Urinary bladder (tissue), 4 donors: ENCODE results near the gene TFPI2. TPM values are rescaled to one million over a fixed set of nuclear protein-coding genes. Genes with fewer than 3 reads are reported as not detected.

Experiments
- DNase-seq: peaks from one replicate; pipeline ENCODE4 v3.0.0-alpha.2; 2015; ENCODE audit errors: extremely low spot score
- H3K27ac ChIP-seq: one replicate; pipeline ENCODE4 v1.5.1; 2013; ENCODE audit warnings: low read depth, mild to moderate bottlenecking, moderate library complexity
- H3K36me3 ChIP-seq: one replicate; pipeline ENCODE4 v1.6.1; 2013; ENCODE audit warnings: mild to moderate bottlenecking, moderate library complexity; ENCODE audit not compliant: insufficient read depth
- H3K4me1 ChIP-seq: one replicate; pipeline ENCODE4 v1.6.1; 2013; ENCODE audit warnings: mild to moderate bottlenecking, moderate library complexity; ENCODE audit not compliant: insufficient read depth
- H3K4me3 ChIP-seq: one replicate; pipeline ENCODE4 v1.5.1; 2013; ENCODE audit warnings: low read depth, low read length
- WGBS: extraction: QIAGEN DNeasy Blood & Tissue Kit; methylation state at CpG from one replicate; pipeline ENCODE4 v1.1.7; 2013; 5-methylcytosine and 5-hydroxymethylcytosine counted together
- polyA plus RNA-seq: library from polyadenylated mRNA; stranded (reverse); fragments of 200-250 nt; gene quantifications from one replicate; pipeline ENCODE4 v1.2.3, GENCODE V29; 2013
- total RNA-seq: library from RNA; depleted of rRNA; stranded (reverse); fragments of >200 nt; gene quantifications from one replicate; pipeline ENCODE4 v1.2.3, GENCODE V29; 2014
- donor health status: healthy with polysubstance abuse.
- donor health status: healthy.

TFPI2 gene
- total and polyA plus RNA-seq, 2 donors: 5.5 to 19.3 TPM

- WGBS: 68% methylated on average over 1 of the region's 1 CpG
- H3K36me3 ChIP-seq: no peaks in the 10 kb centered on the region
- H3K4me3 ChIP-seq: no peak overlapping the region
- no peak for DNase-seq
- no peak overlapping the region for H3K27ac ChIP-seq
- no peaks in the 10 kb centered on the region for H3K4me1 ChIP-seq
These were observed 3.9 kb upstream of the TFPI2 start for GRCh38 chr7:93894426-93894825.

- no peak for DNase-seq
- Histone ChIP-seq H3K27ac (no peak overlapping the region), H3K4me1 (no peaks in the 10 kb centered on the region), H3K36me3 (no peaks in the 10 kb centered on the region), H3K4me3 (peak overlapping the region; percentile 56)
- 2% methylated on average over 28 of the region's 28 CpGs for WGBS
These were observed 501 bp downstream of the TFPI2 start for GRCh38 chr7:93890041-93890463.

GRCh38 chr7:93889261-93889660 is 1.3 kb downstream of the TFPI2 start:
- DNase-seq: no peak
- no peaks in the 10 kb centered on the region for H3K36me3 ChIP-seq
- 84% methylated on average over 3 of the region's 3 CpGs for WGBS
- H3K27ac ChIP-seq: no peak overlapping the region
- no peaks in the 10 kb centered on the region for H3K4me1 ChIP-seq
- H3K4me3 ChIP-seq: no peak overlapping the region

- Histone ChIP-seq H3K36me3 (no peaks in the 10 kb centered on the region), H3K27ac (no peak overlapping the region), H3K4me3 (no peak overlapping the region), H3K4me1 (no peaks in the 10 kb centered on the region)
- WGBS: 92% methylated on average over 1 of the region's 1 CpG
- DNase-seq: no peak
These were observed 6.0 kb downstream of the TFPI2 start for GRCh38 chr7:93884541-93884940.

- DNase-seq: no peak
- H3K27ac ChIP-seq: no peak overlapping the region
- no peaks in the 10 kb centered on the region for H3K4me1 ChIP-seq
- H3K4me3 ChIP-seq: no peak overlapping the region
- H3K36me3 ChIP-seq: no peaks in the 10 kb centered on the region
These were observed 6.6 kb downstream of the TFPI2 start for GRCh38 chr7:93883917-93884345.

- Histone ChIP-seq H3K4me3 (no peak overlapping the region), H3K36me3 (no peaks in the 10 kb centered on the region), H3K4me1 (no peaks in the 10 kb centered on the region), H3K27ac (no peak overlapping the region)
- WGBS: 71% methylated on average over 3 of the region's 3 CpGs
- DNase-seq: no peak
These were observed 7.3 kb downstream of the TFPI2 start for GRCh38 chr7:93883078-93883916.

GRCh38 chr7:93882468-93882867 is 8.1 kb downstream of the TFPI2 start:
- no peak overlapping the region for H3K27ac ChIP-seq
- H3K4me3 ChIP-seq: no peak overlapping the region
- no peaks in the 10 kb centered on the region for H3K4me1 ChIP-seq
- no peaks in the 10 kb centered on the region for H3K36me3 ChIP-seq
- DNase-seq: no peak

GRCh38 chr7:93879356-93879755 is 11.2 kb downstream of the TFPI2 start:
- Histone ChIP-seq H3K4me3 (no peak overlapping the region), H3K36me3 (no peaks in the 10 kb centered on the region), H3K27ac (no peak overlapping the region), H3K4me1 (no peaks in the 10 kb centered on the region)
- no peak for DNase-seq

DNA sequence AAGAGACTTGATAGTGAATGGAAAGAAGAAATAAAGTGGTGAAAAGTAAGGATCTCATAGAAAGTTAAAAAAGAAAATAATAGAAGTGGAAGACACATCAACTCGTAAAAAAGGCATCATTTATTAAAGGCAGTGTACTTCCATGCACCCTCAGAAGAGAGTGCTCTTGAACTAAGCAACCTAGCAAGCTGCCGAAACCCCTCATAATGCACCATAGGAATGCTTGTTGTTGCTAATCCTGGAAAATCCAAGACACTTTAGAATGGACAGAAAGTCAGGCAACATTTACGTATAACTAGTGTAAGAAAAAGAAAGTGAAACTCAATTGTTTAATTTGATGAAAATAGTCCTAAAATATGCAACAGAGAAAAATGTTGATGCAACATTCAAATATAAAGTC is 12.8 kb downstream of the TFPI2 start:
- Histone ChIP-seq H3K4me1 (no peaks in the 10 kb centered on the region), H3K4me3 (no peak overlapping the region), H3K27ac (no peak overlapping the region), H3K36me3 (no peaks in the 10 kb centered on the region)
- no peak for DNase-seq
- 81% methylated on average over 3 of the region's 3 CpGs for WGBS

GRCh38 chr7:93873998-93874574 is 16.5 kb downstream of the TFPI2 start:
- WGBS: 89% methylated on average over 1 of the region's 1 CpG
- Histone ChIP-seq H3K36me3 (no peaks in the 10 kb centered on the region), H3K4me3 (no peak overlapping the region), H3K27ac (no peak overlapping the region), H3K4me1 (no peaks in the 10 kb centered on the region)
- DNase-seq: no peak

DNA sequence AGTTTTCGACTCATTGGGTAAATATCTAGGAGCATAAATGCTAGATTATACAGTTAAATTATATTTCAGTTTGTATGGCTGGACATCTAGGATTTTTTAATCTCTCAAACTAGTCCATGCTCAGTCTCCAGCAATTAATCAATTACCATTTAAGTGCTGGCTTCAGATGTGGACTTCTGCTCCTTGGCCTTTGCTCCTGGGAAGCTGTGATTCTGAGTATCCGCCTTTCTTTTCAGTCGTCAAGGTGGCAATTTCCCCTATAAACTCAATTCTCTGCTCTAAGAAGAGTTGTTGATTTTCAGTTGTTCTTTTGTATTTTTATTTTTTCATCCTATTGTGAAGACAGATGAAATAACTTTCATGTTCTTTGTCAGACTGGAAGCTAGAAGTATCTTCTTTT is 23.7 kb downstream of the TFPI2 start:
- Histone ChIP-seq H3K4me1 (no peaks in the 10 kb centered on the region), H3K4me3 (no peak overlapping the region), H3K27ac (no peak overlapping the region), H3K36me3 (no peaks in the 10 kb centered on the region)
- no peak for DNase-seq
- 80% methylated on average over 3 of the region's 3 CpGs for WGBS

- no peak for DNase-seq
- Histone ChIP-seq H3K4me3 (no peak overlapping the region), H3K36me3 (no peaks in the 10 kb centered on the region), H3K27ac (no peak overlapping the region), H3K4me1 (no peaks in the 10 kb centered on the region)
- 79% methylated on average over 2 of the region's 2 CpGs for WGBS
These were observed 27.9 kb downstream of the TFPI2 start for GRCh38 chr7:93862651-93863050.

GRCh38 chr7:93861325-93861949 is 29.1 kb downstream of the TFPI2 start:
- no peak for DNase-seq
- Histone ChIP-seq H3K27ac (no peak overlapping the region), H3K4me1 (no peaks in the 10 kb centered on the region), H3K36me3 (no peaks in the 10 kb centered on the region), H3K4me3 (no peak overlapping the region)
- 88% methylated on average over 4 of the region's 4 CpGs for WGBS

GRCh38 chr7:93860261-93860660 is 30.3 kb downstream of the TFPI2 start:
- H3K4me3 ChIP-seq: no peak overlapping the region
- no peak for DNase-seq
- H3K27ac ChIP-seq: no peak overlapping the region
- no peaks in the 10 kb centered on the region for H3K4me1 ChIP-seq
- 90% methylated on average over 1 of the region's 1 CpG for WGBS
- H3K36me3 ChIP-seq: no peaks in the 10 kb centered on the region
